GM06990 (cell line): ENCODE measurements around the gene CCDC124.
A peak's percentile ranks its signal among the peaks of the same experiment; 100 is the strongest.

Experiments used
- DNase-seq: peaks from one replicate; pipeline ENCODE4 v3.0.0-alpha.2; 2011; ENCODE audit not compliant: insufficient read length; ENCODE audit errors: extremely low read depth
- H3K27me3 ChIP-seq: replicated peaks from 2 replicates; pipeline ENCODE4 v1.6.0; 2011; ENCODE audit warnings: low read length; ENCODE audit not compliant: control insufficient read depth, insufficient read depth
- H3K36me3 ChIP-seq: 2 replicates; pipeline ENCODE4 v1.5.1; 2011; ENCODE audit warnings: low read length; ENCODE audit not compliant: control insufficient read depth, insufficient read depth
- H3K4me3 ChIP-seq: replicated peaks from 2 replicates; pipeline ENCODE4 v1.5.1; 2011; ENCODE audit warnings: low read depth, mild to moderate bottlenecking, control low read depth, low read length
- TF ChIP-seq, protein P1 (sequence below): IDR thresholded peaks from 2 replicates; pipeline ENCODE4 v1.5.1; 2011; ENCODE audit warnings: low read length, control low read depth, mild to moderate bottlenecking, inconsistent platforms; ENCODE audit not compliant: insufficient read depth, poor library complexity, severe bottlenecking

Gene CCDC124

GRCh38 chr19:17947815-17948513 is 15.1 kb downstream of the CCDC124 start:
- TF ChIP-seq, protein P1, sequence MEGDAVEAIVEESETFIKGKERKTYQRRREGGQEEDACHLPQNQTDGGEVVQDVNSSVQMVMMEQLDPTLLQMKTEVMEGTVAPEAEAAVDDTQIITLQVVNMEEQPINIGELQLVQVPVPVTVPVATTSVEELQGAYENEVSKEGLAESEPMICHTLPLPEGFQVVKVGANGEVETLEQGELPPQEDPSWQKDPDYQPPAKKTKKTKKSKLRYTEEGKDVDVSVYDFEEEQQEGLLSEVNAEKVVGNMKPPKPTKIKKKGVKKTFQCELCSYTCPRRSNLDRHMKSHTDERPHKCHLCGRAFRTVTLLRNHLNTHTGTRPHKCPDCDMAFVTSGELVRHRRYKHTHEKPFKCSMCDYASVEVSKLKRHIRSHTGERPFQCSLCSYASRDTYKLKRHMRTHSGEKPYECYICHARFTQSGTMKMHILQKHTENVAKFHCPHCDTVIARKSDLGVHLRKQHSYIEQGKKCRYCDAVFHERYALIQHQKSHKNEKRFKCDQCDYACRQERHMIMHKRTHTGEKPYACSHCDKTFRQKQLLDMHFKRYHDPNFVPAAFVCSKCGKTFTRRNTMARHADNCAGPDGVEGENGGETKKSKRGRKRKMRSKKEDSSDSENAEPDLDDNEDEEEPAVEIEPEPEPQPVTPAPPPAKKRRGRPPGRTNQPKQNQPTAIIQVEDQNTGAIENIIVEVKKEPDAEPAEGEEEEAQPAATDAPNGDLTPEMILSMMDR, result no peak
- peaks cover 5% of the 10 kb centered on the region for H3K36me3 ChIP-seq
- H3K27me3 ChIP-seq, result no peaks in the 10 kb centered on the region; the same call in 1 of the 2 replicates
- DNase-seq, result peak; percentile 95
- peak overlapping the region; percentile 61 for H3K4me3 ChIP-seq

GRCh38 chr19:17948514-17948900 is 15.7 kb downstream of the CCDC124 start:
- DNase-seq, result no peak
- peaks cover 5% of the 10 kb centered on the region for H3K36me3 ChIP-seq
- TF ChIP-seq, protein P1, result no peak
- H3K27me3 ChIP-seq, result no peaks in the 10 kb centered on the region; the same call in 1 of the 2 replicates
- peak overlapping the region; percentile 58 for H3K4me3 ChIP-seq

DNA sequence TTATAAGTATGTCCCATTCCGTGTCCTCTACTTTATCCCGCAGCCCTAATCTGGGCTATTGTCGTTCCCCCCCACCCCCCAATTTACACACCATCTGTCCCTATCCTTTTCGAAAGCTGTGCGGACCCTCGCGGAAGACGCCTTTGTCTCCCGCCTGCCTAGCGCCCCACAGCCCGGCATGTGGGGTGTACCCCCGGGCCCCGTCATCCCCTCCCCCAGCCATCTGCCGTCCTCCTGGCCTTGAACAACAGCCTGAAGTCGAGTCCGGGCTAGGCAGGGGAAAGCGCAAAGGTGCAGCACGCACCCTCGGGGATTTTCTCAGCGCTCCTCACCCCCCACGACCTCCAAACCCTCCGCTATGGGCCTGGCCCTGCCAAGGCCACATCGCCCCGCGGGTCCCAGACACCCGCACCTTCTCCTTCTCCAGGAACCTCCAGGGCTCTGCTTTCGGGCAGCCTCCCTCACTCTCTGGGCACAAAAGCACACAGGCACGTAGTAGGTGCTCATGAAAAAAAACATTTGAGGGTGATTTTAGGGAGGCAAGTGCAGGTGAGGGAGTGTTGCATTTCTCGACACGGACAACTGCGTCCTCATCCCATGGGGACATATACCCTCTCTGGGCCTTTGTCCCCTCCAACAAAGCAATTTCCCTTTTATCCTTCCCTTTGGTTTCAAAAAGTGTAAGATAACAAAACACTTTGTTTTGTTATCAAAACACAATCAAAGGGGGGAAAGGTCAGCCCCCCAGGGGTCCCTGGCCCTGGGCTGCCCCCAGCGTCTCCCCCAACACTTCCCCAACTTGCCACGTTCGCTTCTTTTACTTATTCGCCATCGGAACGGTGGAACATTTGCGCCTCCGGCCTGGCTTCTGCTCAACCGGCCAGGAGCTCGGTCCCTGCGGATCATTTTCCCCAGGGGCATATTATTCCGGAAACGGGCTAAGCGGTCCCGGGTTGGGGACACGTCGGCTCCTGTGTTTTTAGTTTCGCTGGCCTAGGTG is 16.4 kb downstream of the CCDC124 start:
- H3K4me3 ChIP-seq, result no peak overlapping the region; the same call in 1 of the 2 replicates
- DNase-seq, result peak; percentile 44

DNA sequence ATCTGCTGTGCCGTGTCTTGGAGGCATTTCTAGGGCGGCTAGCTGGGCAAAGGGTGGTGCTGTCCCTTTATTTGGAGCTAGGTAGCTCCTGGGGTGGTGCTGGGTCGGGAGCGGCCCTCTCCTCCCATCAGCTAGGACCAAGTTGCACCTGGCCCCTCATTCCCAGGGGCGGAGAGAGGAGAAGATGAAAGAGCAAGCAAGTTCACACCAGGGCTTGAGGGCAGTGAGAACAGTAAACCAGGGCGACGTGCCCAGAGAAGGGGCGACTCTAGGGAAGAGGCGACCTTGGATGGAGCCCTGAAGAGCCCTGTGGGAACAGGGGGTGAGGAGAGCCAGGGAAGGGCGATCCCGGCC is 17.1 kb downstream of the CCDC124 start:
- no peaks in the 10 kb centered on the region; the same call in 1 of the 2 replicates for H3K27me3 ChIP-seq

More for the DNA sequence above, 16.4 kb downstream of the CCDC124 start:
- no peaks in the 10 kb centered on the region; the same call in 1 of the 2 replicates for H3K27me3 ChIP-seq
- H3K36me3 ChIP-seq, result peaks cover 2% of the 10 kb centered on the region
- TF ChIP-seq, protein P1, result no peak

GRCh38 chr19:17950310-17951156 is 17.7 kb downstream of the CCDC124 start:
- Histone ChIP-seq H3K4me3 (peak overlapping the region; percentile 32), H3K27me3 (no peaks in the 10 kb centered on the region; the same call in 1 of the 2 replicates), H3K36me3 (no peaks in the 10 kb centered on the region)
- TF ChIP-seq, protein P1, result no peak
- peak; percentile 48 for DNase-seq

More for the DNA sequence above, 17.1 kb downstream of the CCDC124 start:
- Histone ChIP-seq H3K4me3 (no peak overlapping the region), H3K36me3 (no peaks in the 10 kb centered on the region)
- DNase-seq, result no peak
- TF ChIP-seq, protein P1, result no peak
